HG03432 (cell line): Measurements from ENCODE around the gene TNPO3.
"Not testable (repeated sequence)": the region's sequence is repeated elsewhere in the genome, so short reads cannot be mapped to it uniquely, and the experiment has no call there.

ENCODE experiments used
- ATAC-seq: cut with Tn5 transposase; IDR thresholded peaks from one replicate; pipeline ENCODE4 v1.9.1; 2021; ENCODE audit warnings: mild to moderate bottlenecking, moderate library complexity; ENCODE audit not compliant: unreplicated experiment

TNPO3 gene

GRCh38 chr7:129017933-129018538 lies 36.9 kb downstream of the TNPO3 start:
- peak; percentile 79 for ATAC-seq

DNA sequence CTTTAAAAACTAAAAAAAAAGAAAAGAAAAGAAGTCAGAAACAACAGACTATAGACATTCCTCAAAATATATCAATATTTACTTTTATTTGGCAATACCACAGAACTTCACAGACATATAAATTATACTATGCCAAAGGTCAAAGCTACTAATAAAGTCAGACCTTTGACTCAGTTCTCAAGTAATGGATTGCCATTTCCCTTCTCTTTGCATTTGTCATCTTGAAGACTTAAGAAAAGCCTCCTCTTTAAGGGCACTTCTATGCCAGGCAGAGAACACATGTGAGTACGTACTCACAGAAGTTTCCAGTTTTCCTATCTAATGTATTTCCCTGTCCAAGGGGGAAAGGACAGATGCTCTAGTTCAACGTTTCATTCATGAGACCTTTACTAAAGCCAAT lies 37.6 kb downstream of the TNPO3 start:
- no peak for ATAC-seq

DNA sequence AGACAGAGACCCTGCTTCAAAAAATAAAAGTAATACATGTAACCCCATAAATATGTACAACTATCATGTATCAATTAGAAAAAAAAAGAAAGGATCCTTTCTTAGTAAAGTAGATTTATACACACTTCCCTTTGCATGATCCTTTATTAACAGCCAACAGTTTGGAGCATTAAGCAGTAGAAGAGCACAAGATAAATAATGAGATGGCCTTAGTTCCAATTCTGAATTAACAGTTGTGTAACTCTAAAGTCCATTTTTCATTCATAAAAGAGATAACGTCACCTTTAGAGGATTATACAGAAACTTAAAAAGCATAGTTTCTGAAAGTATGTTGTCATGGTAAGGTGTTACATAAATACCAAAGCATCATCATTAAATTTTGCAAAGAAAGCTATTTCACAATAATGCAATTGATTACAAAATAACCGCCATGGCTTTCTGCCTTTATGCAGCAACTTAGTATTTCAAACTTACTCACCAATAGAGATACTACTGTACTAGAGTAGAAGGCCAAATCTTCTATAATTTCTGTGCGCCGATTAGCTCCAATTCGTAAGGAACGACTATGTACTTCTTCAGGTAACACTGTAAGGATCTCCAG lies 40.3 kb downstream of the TNPO3 start:
- ATAC-seq, result no peak

DNA sequence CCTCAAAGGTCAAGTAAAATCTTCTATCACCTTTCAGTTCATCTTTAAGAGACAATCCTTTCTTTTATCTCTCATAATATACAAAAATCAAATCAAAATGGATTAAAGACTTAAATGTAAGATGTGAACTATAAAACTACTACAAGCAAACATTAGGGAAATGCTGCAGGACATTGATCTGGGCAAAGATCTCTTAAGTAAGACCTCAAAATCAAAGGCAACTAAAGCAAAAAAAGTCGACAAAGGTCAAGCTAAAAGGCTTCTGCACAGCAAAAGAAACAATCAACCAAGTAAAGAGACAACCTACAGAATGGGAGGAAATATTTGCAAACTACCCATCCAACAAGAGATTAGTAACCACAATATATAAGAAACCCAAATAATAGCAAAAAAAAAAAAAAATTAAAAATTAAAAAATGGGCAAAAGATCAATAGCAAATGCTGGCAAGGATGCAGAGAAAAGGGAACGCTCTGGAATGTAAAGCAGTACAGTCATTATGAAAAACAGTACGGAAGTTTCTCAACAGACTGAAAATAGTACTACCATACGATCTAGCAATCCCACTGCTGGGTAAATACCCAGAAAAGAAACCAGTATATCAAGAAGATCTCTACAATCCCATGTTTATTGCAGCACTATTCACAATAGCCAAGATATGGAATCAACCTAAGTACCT lies 41.7 kb downstream of the TNPO3 start:
- ATAC-seq, result no peak

- no peak for ATAC-seq
Measured at GRCh38 chr7:129012641-129013040, 42.3 kb downstream of the TNPO3 start.

- ATAC-seq, result no peak
Measured at GRCh38 chr7:129010075-129010474, 44.8 kb downstream of the TNPO3 start.

GRCh38 chr7:129009437-129009836 lies 45.5 kb downstream of the TNPO3 start:
- peak; percentile 70 for ATAC-seq

- ATAC-seq, result peak; percentile 29
Measured at GRCh38 chr7:129008645-129009414, 46.1 kb downstream of the TNPO3 start.

- no peak for ATAC-seq
Measured at GRCh38 chr7:129007572-129007971, 47.3 kb downstream of the TNPO3 start.

DNA sequence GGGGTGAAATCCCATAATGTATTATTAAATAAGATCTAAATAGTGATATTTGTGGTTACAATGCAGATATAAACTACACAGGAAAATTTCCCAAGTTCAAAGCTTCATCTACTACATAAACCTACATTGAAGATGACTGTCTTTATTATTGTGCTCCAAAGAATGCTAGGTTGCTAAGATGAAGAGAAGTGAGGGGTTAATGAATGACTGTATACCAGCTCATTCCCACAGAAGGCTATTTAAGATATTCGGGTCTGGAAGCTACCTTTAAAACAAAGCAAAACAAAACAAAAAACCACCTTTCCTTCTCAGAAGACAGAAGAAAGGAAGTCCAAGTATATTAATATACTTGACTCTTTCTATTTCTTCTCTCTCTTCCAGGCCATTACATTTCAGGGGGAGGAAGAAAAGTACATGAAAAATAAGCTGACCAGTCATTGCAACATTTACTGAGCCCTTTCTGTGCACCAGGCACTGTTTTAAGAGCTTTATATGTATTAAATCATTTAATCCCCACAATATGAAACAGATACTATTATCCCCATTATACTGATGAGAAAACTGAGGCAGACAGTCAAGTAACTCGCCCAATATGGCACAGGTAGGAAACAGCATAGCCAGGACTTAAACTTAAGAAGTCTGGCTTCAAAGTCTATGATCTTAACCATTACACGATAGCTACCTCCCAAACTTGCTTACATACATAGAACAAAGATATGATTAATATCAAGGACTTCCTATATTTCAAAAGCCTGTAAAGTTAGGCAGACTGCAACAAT lies 48.1 kb downstream of the TNPO3 start:
- ATAC-seq, result no peak

DNA sequence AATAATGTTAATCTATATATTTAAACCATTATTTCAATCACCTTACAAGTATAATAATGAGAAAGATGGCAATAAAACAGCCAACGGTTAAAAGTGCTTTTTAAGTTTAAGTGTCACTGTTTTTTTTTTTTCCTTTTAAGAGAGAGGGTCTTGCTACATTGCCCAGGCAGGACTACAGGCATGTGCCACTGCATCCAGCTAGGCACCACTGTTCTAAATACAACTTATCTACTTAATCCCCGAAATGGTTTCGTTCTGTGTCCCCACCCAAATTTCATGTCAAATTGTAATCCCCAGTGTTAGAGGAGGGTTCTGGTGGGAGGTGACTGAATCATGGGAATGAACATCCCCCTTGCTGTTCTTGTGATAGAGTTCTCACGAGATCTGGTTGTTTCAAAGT lies 49.7 kb downstream of the TNPO3 start:
- ATAC-seq, result no peak

DNA sequence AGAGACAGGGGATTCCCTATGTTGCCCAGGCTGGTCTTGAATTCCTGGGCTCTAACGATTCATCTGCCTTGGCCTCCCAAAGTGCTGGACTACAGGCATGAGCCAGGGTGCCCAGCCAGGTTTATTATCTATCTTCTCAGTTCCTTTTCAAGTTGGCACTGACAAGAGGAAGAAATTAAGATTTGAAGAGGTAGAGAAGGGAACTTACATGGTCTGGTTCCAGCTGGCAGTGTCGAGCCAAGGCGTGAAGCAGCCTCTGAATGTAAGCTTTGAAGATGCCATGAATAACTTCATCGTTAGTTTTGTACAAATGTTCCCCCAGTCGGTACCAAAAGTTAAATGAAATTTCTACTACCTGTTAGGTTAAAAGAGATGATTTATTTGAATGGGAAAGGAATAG lies 57.7 kb downstream of the TNPO3 start:
- no peak for ATAC-seq

- ATAC-seq, result not testable (repeated sequence)
Measured at GRCh38 chr7:128994560-128994959, 60.4 kb downstream of the TNPO3 start.

DNA sequence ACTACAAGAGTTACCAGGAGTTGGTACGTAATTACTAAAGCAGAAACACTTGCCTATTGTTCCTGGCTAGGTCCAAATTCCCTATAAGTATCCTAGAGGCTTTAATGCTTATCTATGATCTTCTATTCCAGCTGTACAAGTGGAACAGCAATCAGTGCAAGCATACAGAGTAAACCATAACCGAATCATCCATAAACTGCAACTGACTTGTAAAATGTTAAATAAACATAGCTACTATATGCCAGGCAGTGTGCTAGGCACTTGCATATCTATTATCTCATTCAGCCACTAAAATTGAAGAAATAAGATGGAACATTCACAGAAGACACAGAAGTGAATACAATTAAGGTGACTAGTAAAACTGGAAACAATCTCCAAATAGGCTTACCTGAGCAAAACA lies 61.5 kb downstream of the TNPO3 start:
- ATAC-seq, result no peak

GRCh38 chr7:128989961-128990360 lies 65.0 kb downstream of the TNPO3 start:
- no peak for ATAC-seq

GRCh38 chr7:128988372-128988771 lies 66.5 kb downstream of the TNPO3 start:
- ATAC-seq, result no peak

DNA sequence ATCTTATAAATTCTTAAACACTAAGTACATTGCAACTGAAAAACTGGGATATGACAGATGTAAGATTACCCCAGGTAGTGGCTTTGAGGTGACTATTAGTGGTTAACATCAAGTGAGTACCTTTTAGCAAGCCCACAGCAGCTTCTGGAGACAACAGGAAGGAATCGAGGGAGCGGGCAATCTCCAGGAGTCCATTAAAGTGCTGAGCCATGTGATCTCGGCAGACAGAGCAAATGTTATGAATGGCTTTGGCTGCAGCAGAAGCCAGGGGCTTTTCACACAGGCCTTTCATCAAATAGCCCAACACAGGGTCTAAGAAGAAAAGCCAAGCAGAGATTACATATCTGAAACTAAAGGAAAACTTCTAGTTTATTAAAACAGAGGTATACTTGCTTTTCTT lies 68.3 kb downstream of the TNPO3 start:
- no peak for ATAC-seq

GRCh38 chr7:128985660-128986059 lies 69.3 kb downstream of the TNPO3 start:
- no peak for ATAC-seq

DNA sequence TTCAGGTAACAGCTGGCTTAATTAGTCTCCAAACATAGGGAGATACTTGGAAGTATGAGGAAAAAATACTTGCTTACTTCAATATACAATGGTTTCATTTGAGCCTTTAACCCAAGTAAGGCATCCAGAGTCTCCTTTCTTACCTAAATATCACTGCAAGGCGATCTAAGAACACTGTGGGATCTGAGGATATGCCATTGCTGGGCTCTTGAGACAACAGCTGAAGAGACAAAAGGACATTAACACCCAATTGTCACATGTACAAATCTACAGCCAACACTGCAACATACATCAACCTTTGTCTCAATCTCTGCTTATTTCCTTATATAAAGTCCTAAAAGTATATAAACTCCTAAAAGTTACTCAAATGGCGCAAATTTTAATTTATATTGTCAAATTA lies 72.8 kb downstream of the TNPO3 start:
- ATAC-seq, result no peak

DNA sequence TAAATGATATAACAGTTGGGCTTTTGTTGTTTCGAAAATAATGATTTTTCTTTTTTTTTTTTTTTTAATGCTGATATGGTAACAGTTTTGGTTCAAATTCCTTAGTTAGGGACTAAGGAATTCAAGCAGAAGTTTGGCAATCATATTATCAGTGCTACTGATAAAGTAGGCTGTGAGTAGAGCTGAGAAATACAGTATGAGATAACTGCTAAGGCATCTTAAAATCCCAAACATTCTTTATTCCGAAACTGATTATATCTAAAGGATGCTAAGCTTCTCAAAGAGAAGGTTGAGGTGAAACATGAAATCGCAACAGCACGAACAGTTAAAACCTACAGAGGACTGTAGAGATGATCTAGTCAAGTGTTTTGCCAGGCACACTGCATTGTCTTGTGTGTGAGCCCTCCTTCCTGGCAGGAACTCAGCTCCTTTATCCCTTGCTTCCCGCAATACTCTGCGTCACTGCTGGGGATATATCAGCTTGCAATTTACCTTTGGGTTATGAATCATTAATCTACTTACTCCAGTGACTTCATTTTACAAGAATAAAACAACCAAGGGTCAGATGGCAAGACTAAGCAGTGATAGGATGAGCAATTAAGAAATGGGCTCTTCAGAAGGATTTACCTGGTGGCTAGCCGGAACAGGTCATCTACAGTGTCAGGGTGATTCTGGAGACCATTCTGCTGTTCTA lies 80.5 kb downstream of the TNPO3 start:
- no peak for ATAC-seq
